ENCODE results near the gene HOXC9.

HOXC9 gene

DNA sequence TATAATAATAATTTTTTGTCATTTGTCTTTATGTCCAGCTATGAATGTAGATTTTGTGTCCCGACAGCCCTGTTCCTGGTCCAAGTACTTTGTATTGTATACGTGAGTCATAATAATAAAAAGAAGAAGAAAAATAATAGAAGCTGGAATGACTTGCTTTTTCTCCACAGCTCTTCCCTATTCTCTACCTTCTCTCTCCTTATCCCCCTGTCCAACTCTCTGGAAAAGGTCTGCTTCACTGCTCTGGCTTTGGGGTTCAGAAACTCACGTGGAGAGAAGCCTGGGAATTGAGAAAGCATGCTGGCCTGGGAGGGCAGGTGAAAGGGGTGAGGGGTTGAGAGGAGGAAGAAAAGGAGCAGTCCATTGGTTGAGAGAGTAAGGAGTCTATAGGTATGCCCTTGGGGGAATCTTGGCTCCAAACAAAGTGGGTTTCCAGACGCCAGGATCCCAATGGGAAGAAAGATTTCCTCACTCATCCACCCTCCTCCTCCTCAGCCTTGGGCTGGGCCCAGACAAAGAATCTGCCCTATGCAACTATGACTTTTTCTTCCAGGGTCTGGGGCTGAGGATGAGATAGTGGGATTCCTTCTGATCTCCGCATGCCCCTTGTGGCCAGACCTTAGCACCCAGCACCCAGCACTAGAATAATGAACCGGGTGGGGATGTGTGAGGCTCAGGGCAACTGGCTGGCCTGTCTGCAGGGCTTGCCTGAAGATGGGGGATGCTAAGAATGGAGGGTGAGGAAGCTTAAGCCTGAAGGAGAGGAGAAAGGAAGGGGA, 12.9 kb downstream of the HOXC9 start:
- DNase-seq (ENCODE audit: low spot score), result no peak

DNA sequence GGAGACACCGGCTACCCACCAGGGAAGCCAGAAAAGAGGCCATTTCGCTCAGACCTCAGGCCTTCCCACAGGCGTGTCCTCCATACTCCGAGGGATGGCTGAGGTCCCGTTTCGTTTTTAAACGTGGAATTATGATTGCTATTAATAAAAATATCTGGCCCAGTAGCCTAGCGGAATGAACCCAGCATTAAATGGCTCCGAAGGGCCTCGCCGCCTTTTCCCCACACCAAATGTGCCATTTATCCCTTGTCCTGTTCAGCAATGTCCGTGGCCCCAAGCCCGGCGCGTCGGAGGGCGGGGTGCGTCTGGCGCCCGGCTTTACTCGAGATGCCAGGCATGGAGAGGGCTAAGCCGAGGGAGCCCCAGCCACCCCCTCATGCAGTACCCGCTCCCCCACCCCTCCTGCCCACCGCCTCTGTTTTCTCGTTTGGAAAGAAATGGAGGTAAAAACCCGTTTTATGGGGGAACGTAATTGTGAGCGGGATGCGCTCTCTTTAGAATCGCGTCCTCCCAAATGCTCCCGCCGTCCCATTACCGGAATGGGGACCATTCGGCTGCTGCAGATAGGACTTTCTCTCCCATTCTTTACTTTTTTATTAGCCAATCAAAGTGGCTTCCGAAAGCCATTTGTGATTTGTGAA, 14.5 kb downstream of the HOXC9 start:
- DNase-seq (ENCODE audit: low spot score), result no peak

DNA sequence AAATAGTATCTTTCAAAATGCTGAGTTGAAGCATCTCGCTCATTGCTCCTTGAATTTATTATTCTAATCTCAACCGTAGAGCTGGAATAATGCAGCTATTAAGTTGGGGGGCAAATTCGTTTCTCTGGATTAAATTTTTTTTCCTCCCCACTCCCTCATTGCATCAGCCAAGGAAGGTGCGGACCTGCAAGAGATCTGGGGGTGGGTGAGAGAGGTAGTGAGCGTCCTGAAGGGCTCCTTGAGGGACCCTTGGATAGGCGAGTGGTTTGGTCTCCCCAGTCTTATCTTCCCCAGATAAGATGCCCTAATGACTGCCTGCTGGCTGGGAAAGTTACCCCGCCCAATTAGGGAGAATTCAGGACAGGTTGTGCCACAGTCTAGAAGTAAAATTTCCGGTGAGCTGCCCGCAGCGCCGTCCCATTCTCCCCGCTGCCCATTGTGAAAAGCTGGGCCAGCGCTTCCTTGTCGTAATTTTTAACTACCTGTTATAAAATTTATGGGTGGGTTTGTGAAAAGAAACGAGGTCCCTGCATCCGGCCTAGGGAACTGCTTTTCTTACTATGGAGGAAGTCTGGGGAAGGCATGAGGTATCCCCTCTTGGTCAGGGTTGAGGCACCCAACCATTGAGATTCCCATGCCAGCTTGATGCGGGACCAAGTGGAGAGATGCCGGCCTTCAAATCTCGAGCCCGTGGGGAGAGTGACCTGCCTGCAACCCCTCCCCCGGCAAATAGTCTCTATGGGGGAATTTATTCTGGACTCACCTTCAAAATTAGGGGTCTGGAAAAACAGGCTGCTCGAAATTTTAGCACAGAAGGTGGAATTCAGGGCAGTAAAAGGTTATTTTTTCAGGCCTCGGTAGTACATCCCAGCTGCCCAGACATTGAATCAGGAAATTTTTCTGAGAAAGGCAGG, 15.3 kb downstream of the HOXC9 start:
- DNase-seq (ENCODE audit: low spot score), result no peak

DNA sequence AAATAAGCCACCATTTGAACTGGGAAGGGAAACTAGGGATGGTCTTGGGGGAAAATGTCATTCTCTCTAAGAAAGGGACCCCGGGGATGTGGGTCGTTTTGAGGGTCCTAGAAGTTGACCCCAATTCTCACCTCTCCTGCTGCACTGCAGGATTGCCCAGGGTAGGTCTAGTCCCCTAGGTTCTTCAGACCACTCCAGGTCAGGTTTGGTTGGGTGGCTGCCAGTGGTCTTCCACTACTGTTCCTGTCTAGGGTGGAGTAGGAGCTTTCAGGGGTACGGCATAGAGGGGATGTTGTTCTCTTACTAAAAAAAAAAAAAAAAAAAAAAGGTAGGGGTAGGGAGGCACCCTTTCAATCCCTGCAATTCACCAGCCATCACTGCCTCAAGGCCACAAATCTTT, 16.1 kb downstream of the HOXC9 start:
- no peak for DNase-seq (ENCODE audit: low spot score)

DNA sequence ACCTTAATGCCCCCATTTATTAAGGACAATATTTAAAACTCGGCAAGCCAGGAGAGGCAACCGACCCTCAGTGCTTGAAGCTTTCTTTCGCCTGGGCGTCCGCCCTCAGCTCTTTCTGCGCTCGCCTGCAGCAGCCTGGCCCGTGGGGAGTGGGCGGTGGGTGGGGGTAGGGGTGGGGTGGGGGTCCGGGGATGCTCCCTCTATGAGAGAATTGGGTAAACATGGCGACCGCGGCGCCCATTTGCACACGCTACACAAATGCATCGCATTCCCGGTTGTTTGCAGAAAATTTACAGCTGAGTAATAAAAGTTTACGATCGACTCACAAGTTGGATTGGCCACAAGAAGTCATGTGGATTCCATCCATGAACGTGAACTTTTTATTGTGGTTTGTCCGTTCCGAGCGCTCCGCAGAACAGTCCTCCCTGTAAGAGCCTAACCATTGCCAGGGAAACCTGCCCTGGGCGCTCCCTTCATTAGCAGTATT, 16.6 kb downstream of the HOXC9 start:
- no peak for DNase-seq (ENCODE audit: low spot score)

DNA sequence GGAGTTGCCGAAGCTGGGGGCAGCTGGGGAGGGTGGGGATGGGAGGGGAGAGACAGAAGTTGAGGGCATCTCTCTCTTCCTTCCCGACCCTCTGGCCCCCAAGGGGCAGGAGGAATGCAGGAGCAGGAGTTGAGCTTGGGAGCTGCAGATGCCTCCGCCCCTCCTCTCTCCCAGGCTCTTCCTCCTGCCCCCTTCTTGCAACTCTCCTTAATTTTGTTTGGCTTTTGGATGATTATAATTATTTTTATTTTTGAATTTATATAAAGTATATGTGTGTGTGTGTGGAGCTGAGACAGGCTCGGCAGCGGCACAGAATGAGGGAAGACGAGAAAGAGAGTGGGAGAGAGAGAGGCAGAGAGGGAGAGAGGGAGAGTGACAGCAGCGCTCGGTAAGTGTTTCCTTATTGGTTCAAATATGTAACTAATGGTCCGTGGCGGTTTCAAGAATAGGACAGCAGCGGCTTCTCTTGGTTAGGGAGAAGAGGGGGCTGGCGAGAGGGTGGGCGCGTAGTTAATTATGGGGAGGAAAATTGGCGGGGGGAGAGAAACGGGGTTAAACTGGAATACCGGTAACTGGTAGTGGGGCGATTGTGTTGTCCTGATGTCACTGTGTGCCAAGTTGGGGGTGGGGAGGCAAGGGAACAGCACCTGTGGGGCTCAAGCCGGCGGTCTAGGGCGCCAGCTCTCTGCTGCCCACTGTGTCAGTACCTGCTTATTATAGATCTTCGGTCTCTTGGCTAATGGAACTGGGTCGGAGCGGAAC, 17.2 kb downstream of the HOXC9 start:
- peak; percentile 54 for DNase-seq (ENCODE audit: low spot score)

DNA sequence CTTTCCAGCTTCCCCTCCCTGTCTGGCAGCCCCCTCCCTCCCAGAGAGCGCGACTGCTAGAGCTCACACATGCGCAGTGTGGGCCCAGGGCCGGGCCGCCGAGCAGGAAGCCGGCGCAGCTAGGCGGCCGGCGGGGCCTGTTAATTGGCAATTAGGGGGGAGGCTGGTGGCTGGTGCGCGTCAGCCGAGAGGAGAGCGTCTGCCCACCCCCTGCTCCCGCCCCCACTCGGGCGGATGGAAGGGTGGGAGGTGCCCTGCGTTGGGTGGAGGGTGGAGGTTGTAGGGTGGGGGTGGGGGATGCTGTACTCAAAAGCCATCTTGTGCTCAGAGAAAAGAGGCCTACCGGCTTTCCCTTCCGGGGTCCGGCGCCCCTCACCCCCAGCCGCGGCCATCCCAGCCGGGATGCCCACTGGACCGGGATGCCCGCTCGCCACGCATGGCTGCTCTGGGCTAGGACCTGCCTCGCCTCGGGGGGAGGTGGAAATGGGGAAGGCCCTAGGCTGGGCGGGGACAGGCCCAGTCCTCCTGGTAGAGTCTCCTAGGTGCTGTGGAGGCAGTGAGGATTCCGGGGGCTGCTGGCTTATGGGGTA, 18.0 kb downstream of the HOXC9 start:
- DNase-seq (ENCODE audit: low spot score), result peak; percentile 94

DNA sequence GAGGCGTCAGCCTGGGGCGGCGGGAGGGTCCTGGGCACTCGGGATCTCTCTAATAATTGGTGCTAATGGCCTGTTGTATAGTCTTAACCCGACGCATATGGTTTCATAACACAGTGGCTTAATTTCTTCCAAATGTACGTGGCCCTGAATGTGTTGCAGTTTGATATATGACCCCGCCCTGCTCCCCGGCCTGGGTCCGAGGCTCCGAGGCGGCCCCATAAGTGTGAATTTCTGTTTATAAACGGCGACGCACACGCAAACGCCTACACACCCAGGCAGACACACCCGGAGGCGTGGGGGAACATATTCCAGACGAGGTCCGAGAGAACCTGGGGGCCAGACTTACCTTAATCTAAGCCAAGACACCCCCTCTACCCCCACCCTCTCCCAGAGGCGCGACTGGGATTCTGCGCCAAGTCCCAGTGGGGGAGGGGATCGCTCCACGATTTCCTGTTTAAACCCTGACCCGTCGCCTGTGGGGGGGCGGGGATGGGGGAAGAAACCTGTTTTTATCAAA, 18.6 kb downstream of the HOXC9 start:
- DNase-seq (ENCODE audit: low spot score), result no peak

DNA sequence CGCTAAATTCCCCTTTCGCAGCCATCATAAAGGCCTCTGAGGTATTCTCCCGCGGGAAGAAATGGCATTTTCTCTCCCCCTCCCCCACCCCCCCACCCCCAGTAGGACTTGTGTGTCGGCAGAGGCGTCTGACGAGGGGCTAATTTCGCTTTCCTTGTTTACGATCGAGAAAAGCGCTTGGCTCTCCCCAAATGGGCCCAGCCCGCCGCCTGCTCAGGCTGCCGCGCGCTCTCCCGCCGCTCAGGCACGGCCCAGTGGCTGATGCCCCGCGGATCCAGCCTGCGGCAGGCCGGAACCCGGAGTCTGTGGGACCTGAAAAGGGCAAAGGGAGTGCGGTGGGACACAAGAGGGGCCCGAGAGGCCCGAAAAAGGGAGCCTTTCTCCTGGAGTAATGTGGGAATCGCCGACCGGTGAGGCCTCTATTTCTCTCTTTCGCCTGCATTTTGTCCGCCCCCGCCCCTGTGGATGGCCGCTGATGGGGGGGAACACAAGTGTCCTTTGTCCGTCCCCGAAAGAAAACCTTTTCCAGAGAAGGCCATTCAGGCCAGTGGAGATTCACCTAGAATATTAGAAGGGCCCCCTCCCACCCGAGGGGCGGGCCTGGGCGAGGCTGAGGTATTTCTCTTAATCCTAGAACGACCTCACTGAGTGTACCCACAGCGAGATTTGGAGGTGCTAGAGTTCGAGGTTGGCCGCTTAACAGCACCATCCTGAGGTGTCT, 19.3 kb downstream of the HOXC9 start:
- no peak for DNase-seq (ENCODE audit: low spot score)

DNA sequence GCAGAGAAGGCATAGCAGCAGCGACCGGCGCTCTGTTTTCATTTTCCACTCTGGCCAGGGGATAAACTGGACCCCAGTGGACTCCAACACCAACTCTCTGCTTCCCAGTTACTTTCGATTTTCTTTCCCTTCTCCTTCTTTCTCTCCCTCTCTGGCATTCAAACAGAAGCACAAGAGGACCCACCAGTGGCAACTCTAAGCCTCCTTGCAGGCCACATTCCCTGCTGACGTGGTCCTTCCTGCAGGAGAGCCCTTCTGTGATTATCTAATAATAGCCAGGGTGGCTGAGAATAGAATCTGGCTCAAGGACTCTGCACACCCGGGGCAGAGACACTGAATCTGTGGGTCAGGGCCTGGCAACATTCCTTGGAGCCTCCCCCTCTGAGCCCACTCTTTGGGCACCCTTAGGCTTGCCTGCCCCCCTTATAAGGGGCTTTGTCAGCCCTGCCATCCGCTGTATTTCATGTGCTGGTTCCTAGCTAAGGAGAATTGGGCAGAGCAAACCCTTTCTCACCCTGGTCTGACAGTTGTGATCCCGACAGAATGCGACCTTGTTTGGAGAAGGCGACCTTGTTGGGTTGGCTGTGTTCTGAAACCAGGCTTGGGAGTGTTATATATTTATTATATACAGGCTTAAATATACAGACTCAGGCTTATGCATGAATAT, 20.1 kb downstream of the HOXC9 start:
- DNase-seq (ENCODE audit: low spot score), result peak; percentile 52

DNA sequence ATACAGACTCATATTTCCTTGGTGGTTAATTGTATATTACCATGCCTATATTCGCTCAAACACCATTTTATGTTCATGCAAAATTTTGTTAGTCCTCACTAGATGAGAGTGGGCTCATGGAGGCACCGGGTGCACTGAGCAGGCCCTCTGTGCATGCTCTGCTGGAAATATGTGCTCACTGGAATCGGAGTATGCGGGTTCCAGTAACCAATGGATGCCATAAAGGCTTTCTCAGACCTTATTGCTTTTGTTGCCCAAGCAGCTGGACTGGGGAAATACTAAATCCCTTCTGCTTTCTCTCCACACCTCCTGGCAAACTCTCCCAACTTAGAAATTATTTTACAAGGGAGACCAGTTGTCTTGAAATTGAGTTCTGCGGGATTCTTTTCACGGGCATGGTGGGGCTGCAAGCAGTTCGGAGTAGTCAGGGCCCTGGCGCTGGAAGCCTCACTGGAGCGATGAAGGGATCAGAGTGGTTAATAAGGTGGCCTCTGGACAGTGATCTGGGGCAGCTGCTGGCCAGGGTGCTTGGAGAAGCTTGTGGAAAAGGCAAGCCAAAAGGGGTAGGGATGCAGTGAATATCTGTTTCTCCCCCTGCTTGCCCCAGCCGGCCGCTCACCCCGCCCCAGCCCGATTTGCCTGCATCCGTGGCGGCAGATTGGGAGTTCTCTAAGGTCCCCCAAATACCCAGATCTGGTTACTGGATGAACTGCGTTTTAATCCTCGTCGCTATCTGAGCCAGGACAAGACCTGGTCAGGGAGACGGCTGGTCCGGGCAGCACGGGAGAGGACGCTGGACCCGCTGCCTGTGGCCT, 20.8 kb downstream of the HOXC9 start:
- no peak for DNase-seq (ENCODE audit: low spot score)

DNA sequence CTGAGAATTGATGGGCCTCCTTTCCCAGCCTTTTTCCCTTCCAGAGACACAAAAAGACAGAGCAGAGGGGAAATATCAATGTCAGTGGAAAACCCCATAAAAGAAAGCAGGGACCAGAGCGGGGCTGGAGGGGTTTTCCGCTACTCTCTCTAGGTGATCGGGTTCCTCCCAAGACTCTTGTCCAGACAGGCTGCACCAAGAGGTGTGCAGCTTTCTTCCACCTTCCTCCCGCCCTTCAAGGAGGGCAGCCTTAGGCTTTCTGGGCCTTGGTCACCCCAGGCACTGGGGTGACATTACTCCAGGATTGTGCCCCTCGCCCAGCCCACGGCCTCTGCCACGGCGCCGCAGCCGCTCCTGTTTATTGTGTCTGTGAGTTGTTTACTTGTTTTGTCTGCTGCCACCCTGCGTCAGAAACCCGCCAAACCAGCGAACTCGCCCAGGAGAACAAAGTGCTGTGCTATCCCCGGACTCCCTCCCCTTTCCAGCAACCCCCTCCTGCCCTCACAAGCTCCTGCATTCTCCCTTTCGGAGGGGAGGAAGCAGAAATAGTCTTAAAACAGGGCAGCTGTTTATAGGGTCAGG, 21.6 kb downstream of the HOXC9 start:
- DNase-seq (ENCODE audit: low spot score), result peak; percentile 64

DNA sequence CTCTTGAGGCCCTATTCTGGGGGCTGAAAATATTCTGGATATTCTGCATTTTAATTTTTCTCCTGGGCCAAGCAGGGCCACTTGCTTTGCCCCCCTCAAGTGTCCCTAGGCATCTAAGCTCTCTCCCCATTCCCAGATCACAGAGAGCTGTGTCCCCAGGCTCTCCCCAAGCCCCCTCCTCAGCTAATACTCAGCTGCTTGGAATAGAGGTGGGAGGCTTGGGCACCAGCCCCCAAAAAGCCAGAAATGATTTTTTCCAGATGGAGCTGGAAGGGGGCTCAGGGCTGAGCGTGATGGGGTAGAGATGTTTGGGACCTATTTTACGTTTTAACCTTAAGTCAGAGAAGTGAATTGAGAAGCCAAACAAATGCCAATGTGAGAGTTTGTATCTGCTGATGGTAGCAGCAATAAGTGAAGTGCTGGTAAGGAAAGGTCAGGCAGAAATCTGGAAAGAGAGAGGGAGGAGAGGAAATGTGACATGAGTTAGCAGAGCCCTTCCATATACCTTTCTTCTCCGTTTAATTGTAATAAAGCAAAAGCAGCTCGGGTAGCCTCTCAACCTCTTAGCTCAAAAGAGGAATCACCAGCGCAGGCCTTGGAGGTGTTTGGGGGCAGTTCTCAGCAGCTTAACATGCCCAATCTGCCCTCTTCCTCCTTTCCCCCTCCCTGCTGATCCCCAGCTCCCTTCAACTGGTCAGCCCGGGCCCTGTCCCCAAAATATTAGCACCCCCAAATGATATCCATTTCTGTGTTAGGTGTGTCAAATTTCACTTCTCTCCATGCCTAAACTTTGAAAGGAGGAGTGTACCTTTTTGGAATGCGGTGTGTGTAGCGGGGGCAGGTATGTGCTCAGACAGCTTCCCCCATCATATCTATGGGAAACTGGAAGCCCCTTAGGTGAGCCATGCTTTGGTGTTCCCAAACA, 23.3 kb downstream of the HOXC9 start:
- no peak for DNase-seq (ENCODE audit: low spot score)

DNA sequence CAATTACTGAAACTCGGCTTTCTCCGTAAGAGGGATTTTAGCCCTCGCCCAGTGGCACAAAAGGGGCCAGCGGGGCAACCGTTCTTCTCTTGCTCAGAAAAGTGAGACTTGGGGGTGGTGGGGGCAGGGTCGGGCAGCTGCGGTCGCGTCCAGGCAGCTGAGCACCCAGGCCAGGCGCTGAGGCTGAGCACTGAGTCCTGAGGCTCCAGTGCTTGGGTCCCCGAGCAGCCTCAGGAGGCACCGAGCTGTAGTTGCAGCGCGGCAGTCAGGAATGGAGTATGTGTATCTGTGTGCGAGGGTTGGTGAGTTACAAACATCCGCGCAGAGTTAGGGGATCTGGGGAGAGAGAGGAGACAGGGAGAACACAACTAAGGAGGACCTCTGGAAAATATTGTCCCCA, 24.2 kb downstream of the HOXC9 start:
- DNase-seq (ENCODE audit: low spot score), result no peak

DNA sequence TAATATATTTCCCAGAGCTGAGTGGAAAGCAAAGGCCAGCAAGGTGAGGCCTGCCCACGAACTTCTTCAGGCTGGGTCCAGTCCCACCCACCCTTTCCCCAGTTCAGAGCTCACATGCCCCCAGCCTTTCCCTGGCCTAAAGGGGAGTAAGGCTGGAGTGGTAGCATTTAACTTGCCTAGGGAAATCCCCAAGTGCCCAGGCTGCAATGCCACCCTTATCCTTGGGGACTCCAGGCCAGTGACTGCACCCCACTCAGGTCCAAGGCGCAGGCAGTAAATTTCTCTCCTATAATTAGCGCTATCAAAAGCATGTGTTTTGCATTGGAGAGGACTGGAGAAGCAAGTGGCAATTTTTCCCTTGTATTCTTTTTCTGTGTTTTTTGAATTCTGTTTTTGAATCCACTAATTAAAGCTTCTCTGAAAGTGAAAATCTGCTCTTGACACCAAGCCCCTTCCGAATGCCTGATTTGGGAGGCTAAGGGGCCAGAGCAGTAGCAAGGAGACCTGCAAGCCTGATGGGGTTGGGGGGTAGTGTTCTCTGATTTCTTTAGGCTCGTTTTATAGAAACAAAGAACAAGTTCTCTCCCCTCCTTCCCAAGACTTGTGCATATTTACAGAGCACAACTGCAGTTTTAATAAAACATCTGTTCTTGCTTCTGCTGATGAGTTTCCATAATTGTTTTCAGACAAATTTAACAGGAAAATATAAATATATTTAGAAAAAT, 24.8 kb downstream of the HOXC9 start:
- DNase-seq (ENCODE audit: low spot score), result no peak
